ENCODE data around the gene SPATA21.
"Not testable (repeated sequence)": the region's sequence is repeated elsewhere in the genome, so short reads cannot be mapped to it uniquely, and the experiment has no call there.

The SPATA21 gene

DNA sequence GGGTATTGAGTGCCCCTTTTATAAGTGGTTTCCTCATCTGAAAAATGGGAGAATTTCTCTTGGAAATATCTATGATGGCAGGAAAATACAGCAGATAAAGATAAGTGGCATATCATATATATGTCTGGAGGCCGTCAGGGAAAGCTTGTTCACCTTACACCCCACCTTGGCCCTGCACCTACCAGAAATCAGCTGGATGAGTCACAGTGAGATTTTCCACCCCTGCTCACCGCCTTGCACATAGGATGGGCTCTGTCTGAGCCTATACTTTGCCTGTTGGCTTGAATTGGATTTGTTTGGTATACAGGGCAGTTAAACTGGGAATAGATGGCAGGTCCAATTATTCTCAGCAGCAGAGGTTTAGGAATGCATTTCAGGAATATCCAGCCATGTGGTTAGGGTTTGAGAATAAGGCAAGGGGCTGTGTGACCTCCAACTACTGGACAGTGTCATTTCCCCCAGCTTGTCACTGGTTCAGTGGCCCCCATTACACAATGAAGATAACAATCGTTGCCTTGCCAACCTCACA, at the start of gene SPATA21:
Gene SPATA21, minus strand, starts transcription at position 479 of the 529 bp plus-strand sequence. CDS start 6,053 bp downstream, outside the sequence.
- no peak for DNase-seq

GRCh38 chr1:16487011-16487410, 49.8 kb upstream of the SPATA21 start:
- DNase-seq, result not testable (repeated sequence)

DNA sequence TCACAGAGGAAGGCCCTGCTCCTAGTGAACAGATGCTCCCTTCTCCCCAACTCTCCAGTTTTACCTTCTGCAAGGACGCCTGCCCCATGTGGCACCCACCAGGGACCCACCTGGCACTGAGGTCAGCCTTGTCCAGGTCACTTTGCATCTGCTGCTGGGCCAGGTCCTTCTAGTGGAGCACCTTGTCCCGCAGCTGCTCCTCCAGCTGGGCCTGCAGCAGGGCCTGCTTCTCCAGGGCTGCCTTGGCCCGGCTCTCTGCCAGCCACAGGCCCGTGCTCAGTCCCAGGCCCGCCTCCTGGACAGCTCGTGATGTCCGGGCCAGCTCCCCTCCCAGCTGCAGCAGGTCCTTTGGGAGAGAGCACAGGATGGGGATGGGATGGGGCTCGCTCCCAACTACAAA, 49.1 kb upstream of the SPATA21 start:
- DNase-seq, result not testable (repeated sequence)

GRCh38 chr1:16484931-16485330, 47.7 kb upstream of the SPATA21 start:
- DNase-seq, result no peak

- DNase-seq, result no peak
Measured at GRCh38 chr1:16484501-16484835, 47.2 kb upstream of the SPATA21 start.

DNA sequence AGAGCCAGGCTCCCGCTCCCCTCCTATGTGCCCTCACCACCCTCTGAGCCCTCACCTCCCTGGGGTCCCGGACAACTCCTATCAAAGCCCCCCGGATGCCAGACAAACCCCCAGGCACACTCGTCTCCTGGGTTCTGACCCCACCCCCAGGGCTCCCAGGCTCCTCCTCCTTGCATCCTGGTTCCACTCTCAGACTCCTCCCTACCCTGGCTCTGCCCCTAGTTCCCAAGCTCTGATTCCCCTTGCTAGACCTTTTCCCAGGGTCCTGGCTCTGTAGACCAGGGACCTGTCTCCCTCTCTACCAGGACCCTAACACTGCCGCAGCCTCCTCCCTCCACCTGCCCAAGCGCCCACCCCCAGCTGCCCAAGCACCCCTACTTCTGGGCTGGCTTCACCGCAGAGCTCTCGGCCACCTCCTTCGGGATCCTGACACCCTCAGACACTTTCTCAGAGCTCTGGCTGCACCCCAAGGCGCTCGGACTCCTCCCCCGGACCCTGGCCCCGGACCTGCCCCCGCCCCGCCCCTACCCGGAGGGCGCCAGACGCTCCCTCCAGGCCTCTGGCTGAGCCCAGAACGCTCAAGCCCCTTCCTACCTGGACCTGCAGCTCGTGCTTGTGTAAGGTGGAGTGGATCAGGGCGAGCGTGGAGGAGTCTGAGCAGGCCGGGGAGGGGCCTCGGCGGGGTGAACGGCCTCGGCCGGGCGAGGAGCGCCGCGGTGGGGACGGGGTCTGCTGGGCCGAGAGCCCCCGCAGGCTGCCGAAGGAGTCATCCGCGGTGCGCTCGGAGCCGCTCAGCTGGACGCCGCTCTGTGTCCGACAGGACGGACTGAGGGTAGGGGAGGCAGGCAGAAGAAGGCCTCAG, 46.6 kb upstream of the SPATA21 start:
- DNase-seq, result not testable (repeated sequence)

GRCh38 chr1:16483146-16483545, 45.9 kb upstream of the SPATA21 start:
- not testable (repeated sequence) for DNase-seq

- no peak for DNase-seq
Measured at GRCh38 chr1:16478091-16478490, 40.9 kb upstream of the SPATA21 start.

GRCh38 chr1:16475771-16476770, 38.8 kb upstream of the SPATA21 start:
- not testable (repeated sequence) for DNase-seq

- not testable (repeated sequence) for DNase-seq
Measured at GRCh38 chr1:16474891-16475290, 37.7 kb upstream of the SPATA21 start.

DNA sequence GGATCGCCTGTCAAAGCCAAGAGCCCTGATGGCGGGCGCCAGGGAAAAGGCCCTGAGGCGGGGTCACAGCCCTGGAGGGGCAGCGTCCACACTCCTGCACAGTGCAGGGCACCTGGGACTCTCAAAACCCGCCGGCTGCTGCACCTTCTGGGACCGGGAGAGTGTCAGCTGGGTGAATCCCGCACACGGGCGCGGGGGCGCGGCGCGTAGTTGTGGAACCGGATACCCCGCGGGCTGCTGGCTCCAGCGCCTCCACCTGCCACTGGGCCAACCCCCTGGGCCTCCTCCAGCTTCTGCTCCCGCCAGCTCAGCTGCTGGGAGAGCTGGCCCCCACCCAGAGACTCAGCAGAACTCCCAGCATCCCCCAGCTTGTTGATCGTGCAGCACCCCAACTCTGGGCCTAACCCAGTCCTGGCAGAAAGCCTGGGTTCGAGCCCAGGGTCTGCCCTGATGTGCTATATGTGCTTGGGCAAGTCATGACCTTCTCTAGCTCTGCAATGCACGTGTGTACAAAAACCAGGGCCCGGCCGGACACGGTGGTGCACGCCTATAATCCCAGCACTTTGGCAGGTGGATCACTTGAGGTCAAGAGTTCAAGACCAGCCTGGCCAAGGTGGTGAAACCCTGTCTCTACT, 37.1 kb upstream of the SPATA21 start:
- DNase-seq, result no peak

DNA sequence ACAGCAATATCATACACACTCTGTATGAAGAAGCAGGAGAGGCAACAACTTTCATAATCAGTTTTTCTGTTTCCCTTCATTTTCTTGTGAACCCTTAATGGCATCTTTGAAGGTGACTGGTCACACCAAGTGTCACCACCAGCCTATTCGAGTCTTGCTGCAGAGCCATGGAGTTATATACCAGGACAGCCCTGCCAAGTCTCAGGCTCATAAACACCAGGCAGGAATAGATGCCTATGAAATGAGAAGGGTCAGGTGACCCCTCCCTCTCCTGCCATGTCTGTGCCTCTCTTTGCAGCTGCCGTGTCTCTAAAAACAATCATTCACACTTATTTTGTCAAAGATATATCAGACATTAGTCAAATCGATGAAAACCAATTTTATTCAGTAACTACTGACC, 31.3 kb upstream of the SPATA21 start:
- no peak for DNase-seq

GRCh38 chr1:16464917-16465625, 27.8 kb upstream of the SPATA21 start:
- DNase-seq, result peak; percentile 6

DNA sequence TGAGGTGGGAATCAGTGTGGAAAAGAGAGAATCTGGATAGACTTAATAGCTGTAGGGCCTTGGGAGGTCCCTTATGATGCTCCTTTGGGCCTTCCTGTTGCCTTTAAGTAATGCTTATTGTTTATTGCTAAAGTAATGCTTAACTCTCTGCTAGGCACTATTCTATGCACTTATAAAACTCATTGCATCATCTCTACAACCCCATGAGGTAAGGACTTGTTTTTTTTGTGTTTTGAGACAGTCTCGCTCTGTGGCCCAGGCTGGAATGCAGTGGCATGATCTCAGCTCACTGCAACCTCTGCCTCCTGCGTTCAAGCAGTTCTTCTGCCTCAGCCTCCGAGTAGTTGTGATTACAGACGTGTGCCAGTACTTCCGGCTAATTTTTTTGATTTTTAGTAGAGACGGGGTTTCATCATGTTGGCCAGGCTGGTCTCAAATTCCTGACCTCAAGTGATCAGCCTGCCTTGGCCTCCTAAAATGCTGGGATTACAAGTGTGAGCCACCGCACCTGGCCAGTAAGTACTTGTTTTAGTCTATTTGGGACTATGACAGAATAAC, 25.6 kb upstream of the SPATA21 start:
- DNase-seq, result no peak

GRCh38 chr1:16461681-16462080, 24.5 kb upstream of the SPATA21 start:
- DNase-seq, result no peak

GRCh38 chr1:16459352-16459925, 22.2 kb upstream of the SPATA21 start:
- no peak for DNase-seq

GRCh38 chr1:16458831-16459230, 21.6 kb upstream of the SPATA21 start:
- no peak for DNase-seq

DNA sequence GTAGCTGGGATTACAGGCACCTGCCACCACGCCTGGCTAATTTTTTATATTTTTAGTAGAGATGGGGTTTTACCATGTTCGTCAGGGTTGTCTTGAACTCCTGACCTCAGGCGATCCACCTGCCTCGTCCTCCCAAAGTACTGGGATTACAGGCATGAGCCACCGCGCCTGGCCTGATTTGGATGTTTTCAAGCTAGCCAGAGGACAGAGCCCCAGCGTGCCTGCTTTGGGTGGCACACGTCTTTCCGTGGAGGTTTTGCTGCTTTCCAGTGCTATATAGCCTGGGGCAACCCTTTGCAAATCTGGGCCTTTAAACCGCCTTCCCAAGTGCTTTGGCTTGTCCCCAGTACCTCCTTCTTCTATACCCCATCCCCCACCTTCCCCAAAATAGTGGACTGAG, 18.9 kb upstream of the SPATA21 start:
- not testable (repeated sequence) for DNase-seq

DNA sequence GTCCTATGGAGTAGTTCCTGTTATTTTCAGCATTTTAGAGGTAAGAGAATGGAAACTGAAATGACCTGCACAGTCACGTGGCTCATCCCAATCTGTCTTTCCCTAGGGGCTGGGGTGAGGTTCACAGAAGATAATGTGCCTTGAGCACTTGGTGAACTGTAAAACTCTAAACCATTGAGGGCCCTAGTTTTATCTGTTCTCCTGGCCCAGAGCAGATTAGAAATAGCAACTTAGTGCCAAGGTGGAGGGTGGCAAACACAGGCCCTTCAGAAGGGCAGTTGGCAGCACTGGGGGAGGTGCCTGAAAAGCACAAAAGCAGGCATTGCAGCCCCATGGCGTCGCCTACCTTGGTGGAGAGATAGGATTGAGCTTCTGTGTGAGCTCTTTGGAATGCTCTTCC, 17.7 kb upstream of the SPATA21 start:
- not testable (repeated sequence) for DNase-seq

GRCh38 chr1:16451841-16452528, 14.8 kb upstream of the SPATA21 start:
- DNase-seq, result no peak

All from fibroblast of upper back skin (primary cell).